Neural progenitor cell (in vitro differentiated cells): Measurements from ENCODE around the gene ADH1B. TPM values are rescaled to one million over a fixed set of nuclear protein-coding genes. Genes with fewer than 3 reads are reported as not detected.
"Not testable (repeated sequence)": the region's sequence is repeated elsewhere in the genome, so short reads cannot be mapped to it uniquely, and the experiment has no call there.

Experiments used
- DNase-seq: peaks from one replicate; pipeline ENCODE4 v3.0.0-alpha.2; 2016; ENCODE audit warnings: low spot score
- H2AFZ ChIP-seq: fragments of 200-600 bp; sonication (generic); replicated peaks from 2 replicates; pipeline ENCODE4 v1.6.1; 2016; ENCODE audit warnings: antibody characterized with exemption
- H3F3A ChIP-seq: fragments of 200-600 bp; sonication (generic); 2 replicates; pipeline ENCODE4 v1.6.1; 2016; ENCODE audit warnings: antibody characterized with exemption, low read depth
- H3K27ac ChIP-seq: fragments of 200-600 bp; sonication (generic); 2 replicates; pipeline ENCODE4 v1.5.1; 2016; ENCODE audit warnings: mild to moderate bottlenecking
- H3K27me3 ChIP-seq: fragments of 200-600 bp; sonication (generic); 2 replicates; pipeline ENCODE4 v1.6.1; 2016; ENCODE audit warnings: mild to moderate bottlenecking, moderate library complexity
- H3K36me3 ChIP-seq: fragments of 200-600 bp; sonication (generic); 2 replicates; pipeline ENCODE4 v1.5.1; 2016
- H3K4me1 ChIP-seq: fragments of 200-600 bp; sonication (generic); 2 replicates; pipeline ENCODE4 v1.6.1; 2016; ENCODE audit warnings: mixed run types
- H3K4me2 ChIP-seq: fragments of 200-600 bp; sonication (generic); 2 replicates; pipeline ENCODE4 v1.6.1; 2016
- H3K4me3 ChIP-seq: fragments of 200-600 bp; sonication (generic); 2 replicates; pipeline ENCODE4 v1.5.1; 2016
- H3K79me2 ChIP-seq: fragments of 200-600 bp; sonication (generic); 2 replicates; pipeline ENCODE4 v1.6.1; 2016; ENCODE audit warnings: low read depth
- H3K9ac ChIP-seq: fragments of 200-600 bp; sonication (generic); 2 replicates; pipeline ENCODE4 v1.6.1; 2016
- H3K9me3 ChIP-seq: fragments of 200-600 bp; sonication (generic); 2 replicates; pipeline ENCODE4 v1.5.1; 2016; ENCODE audit warnings: low read depth
- H4K20me1 ChIP-seq: fragments of 200-600 bp; sonication (generic); 2 replicates; pipeline ENCODE4 v1.6.1; 2016; ENCODE audit warnings: low read depth
- H3K27ac Mint-ChIP-seq: 3 replicates; pipeline ENCODE4 v1.8.0; 2021; ENCODE audit warnings: mixed read lengths
- H3K27me3 Mint-ChIP-seq: 2 replicates; pipeline ENCODE4 v1.8.0; 2022; ENCODE audit warnings: low read depth, mild to moderate bottlenecking, inconsistent platforms, moderate library complexity, mixed read lengths; ENCODE audit not compliant: insufficient read depth
- H3K36me3 Mint-ChIP-seq: 3 replicates; pipeline ENCODE4 v1.8.0; 2021; ENCODE audit warnings: mixed read lengths
- H3K4me1 Mint-ChIP-seq: 3 replicates; pipeline ENCODE4 v1.8.0; 2021; ENCODE audit warnings: mixed read lengths
- H3K4me3 Mint-ChIP-seq: 3 replicates; pipeline ENCODE4 v1.8.0; 2021; ENCODE audit warnings: mild to moderate bottlenecking, moderate library complexity, mixed read lengths
- H3K9me3 Mint-ChIP-seq: 3 replicates; pipeline ENCODE4 v1.8.0; 2020; ENCODE audit warnings: mixed read lengths
- CTCF ChIP-seq: fragments of 200-600 bp; sonication (generic); IDR thresholded peaks from 2 replicates; pipeline ENCODE4 v1.5.1; 2017; ENCODE audit warnings: antibody characterized with exemption, mild to moderate bottlenecking
- EZH2 ChIP-seq: fragments of 200-600 bp; sonication (generic); IDR thresholded peaks from 2 replicates; pipeline ENCODE4 v1.6.1; 2017; ENCODE audit warnings: antibody characterized with exemption, mild to moderate bottlenecking, moderate library complexity
- EZH2phosphoT487 ChIP-seq: fragments of 200-600 bp; sonication (generic); IDR thresholded peaks from 2 replicates; pipeline ENCODE4 v1.6.1; 2017; ENCODE audit warnings: antibody characterized with exemption
- total RNA-seq: library from RNA; depleted of rRNA; stranded (reverse); fragments of >200 nt; gene quantifications from 2 replicates; pipeline ENCODE4 v1.2.3, GENCODE V29; 2015; ENCODE audit warnings: low replicate concordance

The ADH1B gene
- total RNA-seq = not detected in 2 replicates

DNA sequence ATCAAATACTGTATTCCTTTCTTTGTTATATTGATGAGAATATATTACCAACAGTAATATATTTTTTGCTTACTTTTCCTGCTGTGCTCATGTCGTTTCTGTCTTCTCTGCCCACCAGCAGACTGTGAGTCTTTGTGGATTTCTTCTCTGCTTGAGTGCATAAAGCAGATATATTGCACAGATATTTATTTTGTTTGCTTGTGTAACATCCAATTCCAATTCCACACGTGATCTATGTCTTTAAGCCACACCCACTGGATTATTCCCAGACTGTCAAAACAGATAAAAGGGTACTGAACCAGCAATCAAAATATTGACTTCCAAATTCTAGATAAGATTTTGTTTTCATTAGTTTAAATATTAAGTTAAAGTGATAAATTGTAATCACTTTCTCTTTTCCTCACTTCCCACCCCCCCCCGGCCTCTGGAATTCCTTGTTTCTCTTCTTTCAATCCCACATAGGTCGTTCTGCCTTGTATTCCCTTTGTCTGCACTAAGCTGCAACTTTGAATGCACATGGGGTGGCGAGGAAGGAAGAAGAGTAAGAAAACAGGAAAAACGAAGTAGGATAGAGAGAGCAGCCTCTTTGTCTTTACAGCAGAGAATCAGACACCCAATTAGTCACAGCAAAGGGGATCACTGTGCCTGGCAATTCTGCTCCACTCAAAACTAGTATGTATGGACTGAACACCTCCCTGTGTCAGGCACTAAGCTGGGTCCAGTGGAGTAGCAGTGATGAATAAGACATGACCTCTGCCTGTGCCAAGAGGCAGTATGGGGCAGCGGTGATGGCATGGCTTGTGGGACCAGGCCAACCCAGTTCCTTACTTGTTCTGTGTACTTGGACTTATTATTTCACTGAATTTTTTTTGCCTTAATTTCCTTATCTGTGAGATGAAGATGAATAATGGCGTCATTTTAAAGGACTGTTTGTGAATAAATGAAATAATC lies at the start of gene ADH1B:
Gene ADH1B (minus strand): TSS at position 161 of the 951 bp plus-strand sequence. CDS start 70 bp downstream, at position 91.
- Histone ChIP-seq H3K4me2 (peak within 1 kb of the TSS; percentile 54), H3K9me3 (no peaks in the 10 kb centered on the region), H3K79me2 (no peaks in the 10 kb centered on the region), H3K27me3 (no peaks in the 10 kb centered on the region), H2AFZ (peak within 1 kb of the TSS; percentile 75), H3K4me1 (peaks cover 11% of the 10 kb centered on the region), H3K27ac (peak within 1 kb of the TSS; percentile 27), H3F3A (peaks cover 6% of the 10 kb centered on the region), H3K4me3 (no peak within 1 kb of the TSS), H3K36me3 (no peaks in the 10 kb centered on the region), H4K20me1 (no peaks in the 10 kb centered on the region), H3K9ac (no peak within 1 kb of the TSS)
- H3K9me3 Mint-ChIP-seq = peaks cover 3% of the 10 kb centered on the region
- H3K27ac Mint-ChIP-seq = peak within 1 kb of the TSS; percentile 35
- no peaks in the 10 kb centered on the region for H3K27me3 Mint-ChIP-seq
- no peaks in the 10 kb centered on the region for H3K36me3 Mint-ChIP-seq
- peak; percentile 70 for DNase-seq
- TF ChIP-seq EZH2 = no peak
- TF ChIP-seq CTCF = no peak
- no peak for TF ChIP-seq EZH2phosphoT487
- H3K4me1 Mint-ChIP-seq = peaks cover 10% of the 10 kb centered on the region
- H3K4me3 Mint-ChIP-seq = no peak within 1 kb of the TSS

DNA sequence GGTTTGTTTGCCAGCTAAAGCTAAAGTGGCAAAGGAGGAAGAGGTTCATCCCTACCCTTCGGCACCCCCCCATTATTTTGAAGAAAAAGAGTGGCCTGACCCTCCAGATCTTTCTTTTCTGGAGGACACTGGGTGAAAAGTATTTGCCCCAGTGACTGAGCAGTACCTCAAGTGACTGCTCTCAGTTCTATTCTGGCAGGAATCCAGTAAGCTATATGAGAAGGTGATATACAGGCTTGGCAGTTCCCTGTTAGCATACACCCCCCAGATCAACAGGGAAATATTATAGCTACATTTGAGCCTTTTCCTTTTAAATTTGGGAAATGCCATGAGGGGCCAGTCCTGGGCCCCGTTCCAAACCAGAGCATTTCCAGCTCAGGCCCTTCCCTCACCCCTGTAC lies 46.6 kb upstream of the ADH1B start:
- not testable (repeated sequence) for H3K9me3 Mint-ChIP-seq, H2AFZ ChIP-seq, H3K27me3 Mint-ChIP-seq, H3F3A ChIP-seq, DNase-seq, H4K20me1 ChIP-seq, H3K9ac ChIP-seq, H3K4me2 ChIP-seq, H3K9me3 ChIP-seq, H3K36me3 Mint-ChIP-seq, H3K79me2 ChIP-seq, H3K4me3 ChIP-seq, H3K27me3 ChIP-seq, H3K27ac ChIP-seq, H3K4me3 Mint-ChIP-seq, H3K36me3 ChIP-seq, H3K4me1 Mint-ChIP-seq, H3K4me1 ChIP-seq, H3K27ac Mint-ChIP-seq

DNA sequence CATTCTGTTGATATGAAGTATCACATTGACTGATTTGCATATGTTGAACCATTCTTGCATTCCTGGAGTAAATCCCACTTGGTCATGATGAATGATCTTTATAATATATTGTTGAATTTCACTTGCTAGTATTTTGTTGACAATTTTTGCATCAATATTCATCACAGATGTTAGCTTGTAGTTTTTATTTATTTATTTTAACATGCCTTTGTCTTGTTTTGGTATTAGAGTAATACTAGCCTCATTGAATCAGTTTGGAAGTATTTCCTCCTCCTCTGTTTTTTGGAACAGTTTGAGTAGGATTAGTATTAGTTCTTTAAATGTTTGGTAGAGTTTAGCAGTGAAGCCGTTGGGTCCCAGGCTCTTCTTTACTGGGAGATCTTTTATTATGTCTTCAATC lies 45.3 kb upstream of the ADH1B start:
- Mint-ChIP-seq H3K27me3 (peaks cover 5% of the 10 kb centered on the region), H3K4me1 (no peaks in the 10 kb centered on the region), H3K9me3 (peaks cover 9% of the 10 kb centered on the region), H3K36me3 (no peaks in the 10 kb centered on the region), H3K4me3 (no peak overlapping the region), H3K27ac (no peak overlapping the region)
- no peak overlapping the region for H3K27ac ChIP-seq
- H2AFZ ChIP-seq = no peak overlapping the region
- no peaks in the 10 kb centered on the region for H4K20me1 ChIP-seq
- no peaks in the 10 kb centered on the region for H3F3A ChIP-seq
- no peaks in the 10 kb centered on the region for H3K36me3 ChIP-seq
- TF ChIP-seq CTCF = no peak
- no peak for TF ChIP-seq EZH2
- TF ChIP-seq EZH2phosphoT487 = no peak
- no peaks in the 10 kb centered on the region for H3K27me3 ChIP-seq
- H3K9me3 ChIP-seq = peaks cover 6% of the 10 kb centered on the region
- no peak overlapping the region for H3K4me3 ChIP-seq
- no peaks in the 10 kb centered on the region for H3K4me1 ChIP-seq
- no peak overlapping the region for H3K4me2 ChIP-seq
- no peaks in the 10 kb centered on the region for H3K79me2 ChIP-seq
- no peak overlapping the region for H3K9ac ChIP-seq
- no peak for DNase-seq

DNA sequence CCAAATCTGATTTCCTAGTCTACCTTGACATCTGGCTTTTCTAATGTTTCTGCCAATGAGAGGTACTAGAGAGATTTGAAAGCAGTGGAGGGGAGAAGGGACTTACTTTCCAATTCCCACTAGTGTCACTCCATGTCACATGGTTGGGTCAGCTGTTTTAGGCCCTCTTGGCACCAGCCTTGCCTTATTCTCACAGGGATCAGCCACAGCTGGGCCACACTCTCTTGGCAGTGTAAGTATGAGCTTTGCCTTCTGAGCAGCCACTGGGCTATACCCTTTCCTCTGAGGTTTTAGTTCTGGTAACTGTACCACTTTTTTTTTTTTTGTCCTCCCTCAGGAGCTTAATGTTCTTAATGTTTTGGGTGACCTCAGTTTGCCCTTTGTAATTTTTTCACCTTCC lies 41.6 kb upstream of the ADH1B start:
- H3K4me1 ChIP-seq = no peaks in the 10 kb centered on the region
- no peaks in the 10 kb centered on the region for H3K79me2 ChIP-seq
- no peaks in the 10 kb centered on the region for H3K27me3 ChIP-seq
- Mint-ChIP-seq H3K36me3 (no peaks in the 10 kb centered on the region), H3K27ac (no peak overlapping the region), H3K27me3 (peaks cover 2% of the 10 kb centered on the region), H3K4me1 (no peaks in the 10 kb centered on the region), H3K9me3 (peaks cover 14% of the 10 kb centered on the region), H3K4me3 (no peak overlapping the region)
- H3K27ac ChIP-seq = no peak overlapping the region
- no peaks in the 10 kb centered on the region for H3F3A ChIP-seq
- no peak for DNase-seq
- H3K4me3 ChIP-seq = no peak overlapping the region
- no peak overlapping the region for H3K9ac ChIP-seq
- H3K9me3 ChIP-seq = peaks cover 6% of the 10 kb centered on the region
- H2AFZ ChIP-seq = no peak overlapping the region
- no peak overlapping the region for H3K4me2 ChIP-seq
- H3K36me3 ChIP-seq = no peaks in the 10 kb centered on the region
- TF ChIP-seq EZH2 (no peak), CTCF (no peak), EZH2phosphoT487 (no peak)
- H4K20me1 ChIP-seq = no peaks in the 10 kb centered on the region
